Suprapubic skin (tissue), 3 donors: ENCODE data around the gene NDUFV1.

Source experiments
- CTCF ChIP-seq, 2 donors: fragments of 200-600 bp in 1 of 2; fragments of 450-650 bp in 1 of 2; sonication (generic) in 1 of 2; IDR thresholded peaks; one replicate each; pipeline ENCODE4 v1.5.1; 2016 to 2019; ENCODE audit warnings: antibody characterized with exemption in 2 of 2, mild to moderate bottlenecking in 1 of 2, moderate library complexity in 1 of 2
- POLR2AphosphoS5 ChIP-seq, 3 donors: sonication (generic); formaldehyde crosslinking; IDR thresholded peaks; one replicate each; pipeline ENCODE4 v1.6.1; 2017; ENCODE audit warnings: antibody characterized with exemption in 3 of 3

GRCh38 chr11:67644042-67644441 is 37.3 kb downstream of the NDUFV1 start:
- TF ChIP-seq CTCF (IDR thresholded peaks at IDR 0.05) = no peak
- TF ChIP-seq POLR2AphosphoS5 (IDR thresholded peaks at IDR 0.05) = no peak
